ENCODE data around the gene ARF6.

ARF6 gene

DNA sequence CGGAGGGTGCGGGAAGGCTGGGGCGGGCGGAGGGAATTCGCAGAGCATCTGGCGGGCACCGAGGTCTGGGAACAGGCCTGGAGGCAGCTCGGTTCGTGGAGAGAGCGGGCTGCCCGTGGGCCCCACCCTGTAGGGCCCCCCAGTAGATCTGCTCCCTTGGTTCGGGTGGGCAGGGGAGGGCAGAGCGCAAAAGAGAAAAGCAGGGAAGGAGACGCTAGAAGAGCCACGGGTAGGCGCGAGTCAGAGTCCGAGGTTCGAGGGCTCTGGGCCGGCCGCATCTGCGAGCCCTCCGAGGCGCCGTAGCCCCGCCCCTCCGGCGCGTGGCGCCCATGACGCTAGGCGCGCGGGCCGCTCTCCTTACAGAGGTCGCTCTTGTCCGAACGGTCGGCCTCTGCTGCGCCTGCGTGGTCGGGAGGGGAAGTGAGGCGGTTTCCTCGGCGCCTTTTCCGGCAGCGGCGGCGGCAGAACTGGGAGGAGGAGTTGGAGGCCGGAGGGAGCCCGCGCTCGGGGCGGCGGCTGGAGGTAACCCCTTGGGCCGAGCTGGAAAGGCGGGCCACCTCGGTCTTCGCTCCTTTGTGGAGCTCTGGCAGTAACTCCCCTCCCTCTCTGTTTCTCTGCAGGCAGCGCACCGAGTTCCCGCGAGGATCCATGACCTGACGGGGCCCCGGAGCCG is at the start of gene ARF6:
ARF6 (plus strand) TSS at position 447 of the 673 bp plus-strand sequence. CDS start 655 bp downstream, outside the sequence.
- Histone ChIP-seq H3K36me3 (ENCODE audit: insufficient read depth, low read depth, low read length) (peaks cover 27% of the 10 kb centered on the region), H3K9me3 (ENCODE audit: insufficient read depth, low read depth, low read length) (no peaks in the 10 kb centered on the region), H3K27me3 (ENCODE audit: insufficient read depth, low read length) (no peaks in the 10 kb centered on the region), H3K9ac (ENCODE audit: low read depth, low read length) (peak within 1 kb of the TSS; percentile 98), H3K4me3 (ENCODE audit: low read length) (peak within 1 kb of the TSS; percentile 91), H3K27ac (ENCODE audit: low read length) (peak within 1 kb of the TSS; percentile 90), H3K4me1 (ENCODE audit: insufficient read depth, low read length) (peaks cover 12% of the 10 kb centered on the region; the same call in 1 of the 2 replicates)

DNA sequence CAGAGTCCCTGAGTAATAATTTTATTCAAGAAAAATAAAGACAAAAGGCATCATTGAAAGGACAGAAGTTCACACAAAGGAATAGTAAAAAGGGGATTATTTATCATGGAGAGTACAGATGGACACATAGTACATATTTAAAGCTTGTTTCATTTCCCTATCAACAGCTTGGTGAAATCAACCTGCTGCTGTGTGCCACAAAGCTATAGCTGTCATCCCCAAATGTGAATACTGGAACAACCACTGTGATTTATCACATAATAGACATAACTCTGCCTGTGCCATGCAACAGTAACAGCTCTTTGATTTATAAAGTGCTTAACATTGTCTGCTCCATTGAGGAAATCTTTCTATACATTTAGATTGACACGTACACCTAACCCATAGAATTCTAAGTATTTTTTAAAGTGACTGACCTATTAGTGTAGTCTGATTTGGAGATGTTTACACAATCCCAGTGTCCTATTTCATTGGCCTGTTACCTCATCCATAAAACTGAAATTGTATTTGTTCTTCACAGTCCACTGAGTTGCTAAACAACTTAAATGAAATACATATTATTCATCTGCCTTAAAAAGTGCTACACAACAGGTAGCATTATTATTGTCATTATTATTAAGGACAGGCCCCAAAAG is 43.6 kb upstream of the ARF6 start:
- Histone ChIP-seq H3K27me3 (ENCODE audit: insufficient read depth, low read length) (no peaks in the 10 kb centered on the region), H3K4me1 (ENCODE audit: insufficient read depth, low read length) (no peaks in the 10 kb centered on the region), H3K4me3 (ENCODE audit: low read length) (no peak overlapping the region), H3K9me3 (ENCODE audit: insufficient read depth, low read depth, low read length) (peaks cover under 1% of the 10 kb centered on the region; the same call in 1 of the 2 replicates), H3K36me3 (ENCODE audit: insufficient read depth, low read depth, low read length) (peaks cover 50% of the 10 kb centered on the region), H3K27ac (ENCODE audit: low read length) (no peak overlapping the region), H3K9ac (ENCODE audit: low read depth, low read length) (no peak overlapping the region)

DNA sequence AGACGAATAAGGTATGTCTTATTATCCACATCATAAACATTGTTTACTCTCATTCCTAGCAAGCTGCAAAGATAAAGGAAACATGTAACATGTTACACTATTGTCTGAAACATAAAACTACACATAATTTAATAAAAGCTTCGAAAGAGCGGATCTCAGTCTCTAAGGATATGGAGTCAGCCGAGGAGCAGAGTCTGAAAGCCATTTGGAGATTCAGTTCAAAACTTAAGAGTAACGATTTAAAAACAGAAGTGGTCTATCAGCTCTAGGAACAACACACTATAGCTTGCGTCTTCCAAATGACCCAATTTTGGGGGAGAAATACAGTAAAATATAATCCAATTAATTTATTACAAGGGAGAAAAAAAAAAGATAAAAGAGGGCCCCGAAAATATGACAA is 41.1 kb upstream of the ARF6 start:
- peak overlapping the region; percentile 97 for H3K9ac ChIP-seq (ENCODE audit: low read depth, low read length)
- no peaks in the 10 kb centered on the region for H3K9me3 ChIP-seq (ENCODE audit: insufficient read depth, low read depth, low read length)
- no peaks in the 10 kb centered on the region for H3K27me3 ChIP-seq (ENCODE audit: insufficient read depth, low read length)
- H3K36me3 ChIP-seq (ENCODE audit: insufficient read depth, low read depth, low read length), result peaks cover 27% of the 10 kb centered on the region
- peak overlapping the region; percentile 87 for H3K4me3 ChIP-seq (ENCODE audit: low read length)
- H3K27ac ChIP-seq (ENCODE audit: low read length), result peak overlapping the region; percentile 83
- H3K4me1 ChIP-seq (ENCODE audit: insufficient read depth, low read length), result no peaks in the 10 kb centered on the region

DNA sequence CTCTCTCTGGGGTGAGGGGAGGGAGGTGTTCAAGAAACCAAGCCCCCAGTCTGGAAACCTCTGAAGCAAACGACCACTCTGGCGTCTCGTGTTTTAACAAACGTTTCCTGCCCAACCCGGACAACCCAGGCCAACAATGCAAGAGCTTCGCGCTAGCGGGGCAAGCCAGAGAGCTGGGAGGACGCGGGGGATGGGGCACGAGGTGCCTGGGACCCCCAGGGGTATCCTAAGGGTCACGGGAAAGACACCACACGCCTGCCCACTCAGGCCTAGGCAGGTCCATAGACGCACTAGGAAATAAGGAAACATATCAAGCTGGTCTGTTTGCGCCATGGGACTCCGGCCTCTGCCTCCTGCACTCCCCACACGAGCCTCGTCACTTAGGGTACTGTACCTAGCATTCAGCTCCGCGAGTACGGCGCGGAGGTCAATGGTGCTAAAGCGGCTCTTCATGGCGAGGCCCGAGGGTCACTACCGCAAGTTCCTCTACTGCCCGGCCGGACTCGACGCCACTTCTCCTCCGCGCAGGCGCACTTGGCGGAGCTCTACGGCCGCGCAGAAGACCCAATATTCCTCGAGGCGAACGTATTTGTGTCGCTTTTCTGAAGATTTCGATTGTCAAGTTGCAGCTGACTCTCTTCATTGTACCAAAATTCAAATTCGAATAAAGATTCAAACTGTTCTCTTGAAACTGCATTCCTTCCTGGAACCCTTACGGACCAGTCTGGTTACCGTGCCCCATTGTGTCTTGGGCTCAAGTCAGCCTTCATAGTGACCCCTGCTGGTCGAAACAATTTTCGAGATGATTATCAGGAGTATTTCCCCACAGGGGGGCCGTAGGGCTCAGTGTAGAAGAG is 40.4 kb upstream of the ARF6 start, which contains the start of gene NEMF:
NEMF (minus strand) TSS at position 488 of the 857 bp plus-strand sequence; CDS start at position 453, 35 bp downstream.
- H3K4me1 ChIP-seq (ENCODE audit: insufficient read depth, low read length), result no peaks in the 10 kb centered on the region
- peaks cover 27% of the 10 kb centered on the region for H3K36me3 ChIP-seq (ENCODE audit: insufficient read depth, low read depth, low read length)
- no peaks in the 10 kb centered on the region for H3K9me3 ChIP-seq (ENCODE audit: insufficient read depth, low read depth, low read length)
- peak within 1 kb of the TSS; percentile 87 for H3K4me3 ChIP-seq (ENCODE audit: low read length)
- no peaks in the 10 kb centered on the region for H3K27me3 ChIP-seq (ENCODE audit: insufficient read depth, low read length)
- H3K9ac ChIP-seq (ENCODE audit: low read depth, low read length), result peak within 1 kb of the TSS; percentile 97
- H3K27ac ChIP-seq (ENCODE audit: low read length), result peak within 1 kb of the TSS; percentile 83

DNA sequence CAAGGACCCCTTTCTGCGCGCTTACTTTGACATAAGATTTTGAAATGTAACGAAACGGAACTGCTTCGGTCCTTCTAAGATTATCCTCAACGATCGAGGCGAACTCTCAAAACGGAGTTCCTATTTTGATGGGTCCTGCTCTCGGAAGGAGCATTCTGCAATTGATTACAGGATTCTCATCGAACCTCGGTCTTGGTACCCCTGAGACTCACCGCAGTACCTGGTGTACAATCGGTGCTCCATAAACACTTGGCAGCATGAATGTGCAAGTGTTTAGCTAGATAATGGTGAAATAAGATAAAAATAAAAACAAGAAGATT is 39.8 kb upstream of the ARF6 start:
- Histone ChIP-seq H3K4me1 (ENCODE audit: insufficient read depth, low read length) (no peaks in the 10 kb centered on the region), H3K4me3 (ENCODE audit: low read length) (peak overlapping the region; percentile 87), H3K9me3 (ENCODE audit: insufficient read depth, low read depth, low read length) (no peaks in the 10 kb centered on the region), H3K36me3 (ENCODE audit: insufficient read depth, low read depth, low read length) (peaks cover 25% of the 10 kb centered on the region), H3K27me3 (ENCODE audit: insufficient read depth, low read length) (no peaks in the 10 kb centered on the region), H3K9ac (ENCODE audit: low read depth, low read length) (peak overlapping the region; percentile 97; the same call in 1 of the 2 replicates), H3K27ac (ENCODE audit: low read length) (no peak overlapping the region)

DNA sequence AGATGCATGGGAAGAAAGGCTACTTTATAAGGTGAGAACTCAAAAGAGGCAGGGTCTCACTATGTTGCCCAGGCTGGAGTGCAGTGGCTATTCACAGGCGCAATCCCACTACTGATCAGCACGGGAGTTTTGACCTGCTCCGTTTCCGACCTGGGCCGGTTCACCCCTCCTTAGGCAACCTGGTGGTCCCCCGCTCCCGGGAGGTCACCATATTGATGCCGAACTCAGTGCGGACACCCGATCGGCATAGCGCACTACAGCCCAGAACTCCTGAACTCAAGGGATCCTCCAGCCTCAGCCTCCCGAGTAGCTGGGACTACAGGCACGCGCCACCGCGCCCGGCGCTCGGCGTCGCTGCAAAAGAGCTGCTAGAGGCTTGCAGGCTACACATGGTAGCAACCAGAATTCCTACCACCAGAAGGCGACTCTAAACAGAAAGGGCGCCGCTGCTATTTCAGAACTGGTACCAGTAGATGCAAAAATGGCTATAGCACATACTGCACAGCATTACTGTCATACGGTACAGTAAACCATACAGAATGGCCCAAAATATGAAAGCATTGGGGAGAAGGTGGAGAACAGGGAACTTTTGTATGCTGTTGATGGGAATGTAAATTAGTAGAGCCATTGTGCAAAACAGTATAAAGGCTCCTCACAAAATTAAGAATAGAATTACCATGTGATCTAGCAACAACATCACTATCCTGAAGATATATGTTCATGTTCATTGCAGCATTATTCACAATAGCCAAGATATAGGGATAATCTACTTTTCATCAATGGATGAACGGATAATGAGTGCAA is 39.1 kb upstream of the ARF6 start:
- Histone ChIP-seq H3K9ac (ENCODE audit: low read depth, low read length) (no peak overlapping the region), H3K27ac (ENCODE audit: low read length) (no peak overlapping the region), H3K27me3 (ENCODE audit: insufficient read depth, low read length) (no peaks in the 10 kb centered on the region), H3K4me3 (ENCODE audit: low read length) (no peak overlapping the region), H3K9me3 (ENCODE audit: insufficient read depth, low read depth, low read length) (no peaks in the 10 kb centered on the region), H3K4me1 (ENCODE audit: insufficient read depth, low read length) (no peaks in the 10 kb centered on the region), H3K36me3 (ENCODE audit: insufficient read depth, low read depth, low read length) (peaks cover 20% of the 10 kb centered on the region)

DNA sequence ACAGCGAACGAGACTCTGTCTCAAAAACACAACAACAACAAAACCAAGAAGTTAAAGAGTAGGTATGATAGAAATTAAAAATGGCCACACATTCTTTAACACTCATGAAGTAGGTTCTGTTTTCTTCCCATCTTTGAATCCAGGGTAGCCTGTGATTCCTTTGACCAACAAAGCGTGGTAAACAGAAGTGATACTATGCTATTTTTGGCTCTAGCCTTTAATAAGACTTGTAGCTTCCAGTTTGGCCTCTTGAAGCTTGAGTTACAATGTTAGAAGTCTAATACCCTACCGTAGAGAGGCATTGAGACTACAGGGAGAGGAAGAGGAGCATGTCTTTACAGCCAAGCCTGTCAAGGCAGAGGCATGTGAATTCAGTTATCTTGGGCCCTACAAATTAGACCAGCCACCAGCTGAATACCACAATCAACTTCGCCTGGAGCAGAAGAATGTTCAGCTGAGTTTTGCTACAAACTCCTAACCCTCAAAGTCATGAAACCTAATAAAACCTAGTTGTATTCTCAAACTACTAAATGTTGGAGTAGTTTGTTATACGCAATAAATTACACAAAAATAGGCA is 35.4 kb upstream of the ARF6 start:
- Histone ChIP-seq H3K27ac (ENCODE audit: low read length) (no peak overlapping the region), H3K4me3 (ENCODE audit: low read length) (no peak overlapping the region), H3K9ac (ENCODE audit: low read depth, low read length) (no peak overlapping the region), H3K9me3 (ENCODE audit: insufficient read depth, low read depth, low read length) (no peaks in the 10 kb centered on the region), H3K4me1 (ENCODE audit: insufficient read depth, low read length) (peaks cover 3% of the 10 kb centered on the region; the same call in 1 of the 2 replicates), H3K36me3 (ENCODE audit: insufficient read depth, low read depth, low read length) (no peaks in the 10 kb centered on the region), H3K27me3 (ENCODE audit: insufficient read depth, low read length) (no peaks in the 10 kb centered on the region)

DNA sequence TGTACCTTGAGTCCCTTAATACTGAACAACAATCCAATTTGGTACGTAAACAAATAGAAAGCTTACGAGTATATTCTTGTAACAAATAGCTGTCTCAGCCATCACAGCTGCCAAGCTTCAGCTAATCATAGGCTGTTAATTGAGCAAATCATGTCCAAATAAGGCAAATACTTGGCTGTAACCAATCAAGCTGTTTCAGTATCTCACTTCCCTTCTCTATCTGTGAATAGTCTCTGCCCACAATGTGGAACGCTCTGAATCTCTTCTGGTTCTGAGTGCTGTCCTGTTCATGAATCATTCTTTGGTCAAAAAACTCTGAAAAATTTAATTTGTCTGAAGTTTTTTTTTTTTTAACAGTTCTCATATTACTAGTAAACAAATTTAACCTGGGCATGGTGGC is 34.5 kb upstream of the ARF6 start:
- H3K27ac ChIP-seq (ENCODE audit: low read length), result no peak overlapping the region
- H3K4me1 ChIP-seq (ENCODE audit: insufficient read depth, low read length), result peaks cover 3% of the 10 kb centered on the region; the same call in 1 of the 2 replicates
- H3K9ac ChIP-seq (ENCODE audit: low read depth, low read length), result no peak overlapping the region
- H3K4me3 ChIP-seq (ENCODE audit: low read length), result no peak overlapping the region
- no peaks in the 10 kb centered on the region for H3K9me3 ChIP-seq (ENCODE audit: insufficient read depth, low read depth, low read length)
- H3K27me3 ChIP-seq (ENCODE audit: insufficient read depth, low read length), result no peaks in the 10 kb centered on the region
- H3K36me3 ChIP-seq (ENCODE audit: insufficient read depth, low read depth, low read length), result no peaks in the 10 kb centered on the region

DNA sequence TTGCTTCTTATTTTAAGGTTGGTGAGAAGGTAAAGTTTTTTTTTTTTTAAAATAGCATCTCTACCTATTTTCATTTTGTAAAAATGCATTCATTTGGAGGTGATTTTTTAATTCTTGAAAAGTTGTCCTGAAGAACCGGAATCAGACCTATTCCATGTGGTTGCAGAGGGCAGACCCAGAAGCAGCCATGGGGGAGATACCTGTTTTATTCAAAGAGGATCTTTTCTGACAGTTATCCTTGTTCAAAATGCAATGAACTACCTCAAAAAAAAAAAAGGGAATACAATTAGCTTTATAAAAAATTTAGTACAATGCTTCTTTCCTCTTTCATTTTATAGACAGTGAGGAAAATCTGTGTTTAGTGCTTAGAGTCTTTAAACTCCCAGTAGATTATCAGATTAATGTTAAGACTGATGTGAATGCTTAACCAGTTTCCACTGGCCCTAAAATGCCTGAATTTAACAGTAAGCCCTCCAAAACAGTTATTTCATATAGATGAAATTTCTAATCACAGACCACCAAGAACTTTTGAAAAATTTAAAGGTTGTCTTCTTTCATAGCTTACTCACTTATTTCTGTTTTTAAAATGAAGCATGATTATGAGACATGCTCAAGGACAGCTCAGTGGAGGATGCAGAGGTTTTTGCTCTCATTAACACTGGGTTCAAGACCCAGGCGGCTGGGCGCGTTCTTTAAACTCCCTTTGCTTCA is 31.7 kb upstream of the ARF6 start:
- H3K9me3 ChIP-seq (ENCODE audit: insufficient read depth, low read depth, low read length), result no peaks in the 10 kb centered on the region
- H3K4me3 ChIP-seq (ENCODE audit: low read length), result peak overlapping the region; percentile 83
- peaks cover 3% of the 10 kb centered on the region; the same call in 1 of the 2 replicates for H3K4me1 ChIP-seq (ENCODE audit: insufficient read depth, low read length)
- H3K36me3 ChIP-seq (ENCODE audit: insufficient read depth, low read depth, low read length), result no peaks in the 10 kb centered on the region
- H3K27ac ChIP-seq (ENCODE audit: low read length), result peak overlapping the region; percentile 60
- no peaks in the 10 kb centered on the region for H3K27me3 ChIP-seq (ENCODE audit: insufficient read depth, low read length)
- H3K9ac ChIP-seq (ENCODE audit: low read depth, low read length), result peak overlapping the region; percentile 91

DNA sequence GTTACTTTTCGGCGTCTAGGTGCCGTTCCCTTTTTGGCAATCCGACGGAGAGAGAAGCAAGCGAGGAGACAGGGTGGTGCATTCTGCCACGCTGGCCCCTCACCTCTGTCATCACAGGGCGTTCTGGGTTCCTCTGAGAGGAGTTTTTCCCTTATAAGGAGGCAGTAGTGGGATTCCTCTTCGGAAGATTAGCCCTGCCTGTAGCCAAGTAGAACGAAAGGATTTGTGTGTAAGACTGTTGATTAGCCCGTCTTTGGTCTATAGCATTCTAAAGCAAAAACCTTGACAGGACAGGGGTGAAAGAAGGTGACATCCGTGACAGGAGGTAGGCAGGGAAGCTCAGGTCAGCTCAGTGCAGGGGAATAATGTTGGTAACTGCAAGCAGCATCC is 31.2 kb upstream of the ARF6 start:
- H3K9me3 ChIP-seq (ENCODE audit: insufficient read depth, low read depth, low read length), result no peaks in the 10 kb centered on the region
- H3K27me3 ChIP-seq (ENCODE audit: insufficient read depth, low read length), result no peaks in the 10 kb centered on the region
- peaks cover 3% of the 10 kb centered on the region; the same call in 1 of the 2 replicates for H3K4me1 ChIP-seq (ENCODE audit: insufficient read depth, low read length)
- H3K4me3 ChIP-seq (ENCODE audit: low read length), result peak overlapping the region; percentile 83
- peak overlapping the region; percentile 91 for H3K9ac ChIP-seq (ENCODE audit: low read depth, low read length)
- peak overlapping the region; percentile 60 for H3K27ac ChIP-seq (ENCODE audit: low read length)
- no peaks in the 10 kb centered on the region for H3K36me3 ChIP-seq (ENCODE audit: insufficient read depth, low read depth, low read length)

Data from iPS-20b (cell line).